Measurements from ENCODE around the gene SBSN. TPM values are rescaled to one million over a fixed set of nuclear protein-coding genes. Genes with fewer than 3 reads are reported as not detected.

SBSN gene
- polyA plus RNA-seq, 1 donor = not detected

DNA sequence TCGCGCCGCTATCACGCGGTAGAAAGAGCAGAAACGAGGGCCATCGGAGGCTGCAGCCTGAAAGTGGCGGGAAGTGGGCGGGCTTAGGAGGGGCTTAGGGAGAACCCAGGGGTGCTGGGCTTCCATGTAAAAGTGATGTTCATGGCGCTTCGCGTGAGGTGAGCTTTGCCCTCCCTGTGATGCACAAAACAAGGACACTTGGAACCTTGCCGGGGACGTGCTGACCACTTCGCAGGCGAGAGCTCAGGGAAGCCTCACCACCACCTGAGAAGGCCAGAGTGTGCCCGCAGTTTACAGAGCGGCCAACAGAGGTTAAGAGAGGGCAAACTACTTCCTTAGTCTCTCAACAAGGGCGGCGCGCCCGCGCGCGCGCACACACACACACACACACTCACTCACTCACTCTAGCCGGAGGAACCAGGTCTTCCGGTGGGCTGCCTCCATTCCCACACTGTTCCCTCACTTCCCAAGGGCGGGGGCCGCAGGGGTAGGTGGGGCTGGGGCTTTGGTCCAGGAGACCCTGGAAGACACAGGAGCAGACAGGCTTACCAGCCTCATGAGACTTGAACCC lies 5.8 kb upstream of the SBSN start:
- DNase-seq (ENCODE audit: low read depth) = no peak

DNA sequence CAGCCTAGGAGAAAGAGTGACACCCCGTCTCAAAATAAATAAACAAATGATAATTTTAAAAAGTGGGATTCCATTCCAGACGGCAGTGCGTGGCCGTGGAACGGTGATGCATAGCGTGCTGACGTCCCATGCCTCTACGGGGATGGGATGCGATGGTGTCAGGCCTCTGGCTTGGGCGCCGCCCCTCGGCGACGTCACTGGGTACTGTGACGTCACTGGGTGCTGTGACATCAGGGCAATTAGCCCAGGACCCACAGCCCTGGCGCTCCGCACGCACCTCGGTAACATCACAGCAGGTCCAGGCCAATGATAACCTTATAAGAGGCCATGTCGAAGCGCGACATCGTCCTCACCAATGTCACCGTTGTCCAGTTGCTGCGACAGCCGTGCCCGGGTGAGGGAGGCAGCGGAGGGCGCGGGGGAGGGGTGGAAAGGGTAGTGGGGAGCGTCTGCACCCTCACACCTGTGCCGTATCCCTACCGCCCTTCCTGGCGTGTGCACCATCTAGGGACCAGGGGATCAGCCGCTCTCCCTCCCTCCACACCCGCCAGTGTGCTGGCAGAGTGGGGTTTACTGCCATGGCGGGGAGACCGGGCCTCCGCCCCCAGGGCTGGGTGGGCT lies 5.2 kb upstream of the SBSN start, which contains the start of gene GAPDHS:
TSS of gene GAPDHS (plus strand) at position 256 of the 621 bp plus-strand sequence. CDS start at position 328, 72 bp downstream.
- no peak for DNase-seq (ENCODE audit: low read depth)

DNA sequence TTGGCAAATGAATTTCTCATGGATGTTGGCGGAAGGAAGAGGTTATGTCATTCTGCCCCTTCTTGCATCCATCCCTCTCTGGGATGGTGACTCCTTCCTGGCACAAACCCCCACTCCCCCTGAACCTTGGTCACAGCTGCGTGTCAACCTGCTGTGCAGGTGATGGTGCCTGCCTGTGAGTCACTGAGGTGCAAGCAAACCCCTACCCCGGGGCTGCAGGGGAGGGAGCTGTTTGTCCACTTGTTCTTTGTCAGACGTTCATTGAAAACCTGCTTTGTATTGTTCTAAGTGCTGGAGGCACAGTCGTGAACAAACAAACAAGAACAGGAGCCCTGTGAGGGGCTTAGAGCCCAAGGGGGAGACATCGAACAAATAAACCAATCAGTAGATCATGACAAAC lies 3.2 kb upstream of the SBSN start:
- no peak for DNase-seq (ENCODE audit: low read depth)

DNA sequence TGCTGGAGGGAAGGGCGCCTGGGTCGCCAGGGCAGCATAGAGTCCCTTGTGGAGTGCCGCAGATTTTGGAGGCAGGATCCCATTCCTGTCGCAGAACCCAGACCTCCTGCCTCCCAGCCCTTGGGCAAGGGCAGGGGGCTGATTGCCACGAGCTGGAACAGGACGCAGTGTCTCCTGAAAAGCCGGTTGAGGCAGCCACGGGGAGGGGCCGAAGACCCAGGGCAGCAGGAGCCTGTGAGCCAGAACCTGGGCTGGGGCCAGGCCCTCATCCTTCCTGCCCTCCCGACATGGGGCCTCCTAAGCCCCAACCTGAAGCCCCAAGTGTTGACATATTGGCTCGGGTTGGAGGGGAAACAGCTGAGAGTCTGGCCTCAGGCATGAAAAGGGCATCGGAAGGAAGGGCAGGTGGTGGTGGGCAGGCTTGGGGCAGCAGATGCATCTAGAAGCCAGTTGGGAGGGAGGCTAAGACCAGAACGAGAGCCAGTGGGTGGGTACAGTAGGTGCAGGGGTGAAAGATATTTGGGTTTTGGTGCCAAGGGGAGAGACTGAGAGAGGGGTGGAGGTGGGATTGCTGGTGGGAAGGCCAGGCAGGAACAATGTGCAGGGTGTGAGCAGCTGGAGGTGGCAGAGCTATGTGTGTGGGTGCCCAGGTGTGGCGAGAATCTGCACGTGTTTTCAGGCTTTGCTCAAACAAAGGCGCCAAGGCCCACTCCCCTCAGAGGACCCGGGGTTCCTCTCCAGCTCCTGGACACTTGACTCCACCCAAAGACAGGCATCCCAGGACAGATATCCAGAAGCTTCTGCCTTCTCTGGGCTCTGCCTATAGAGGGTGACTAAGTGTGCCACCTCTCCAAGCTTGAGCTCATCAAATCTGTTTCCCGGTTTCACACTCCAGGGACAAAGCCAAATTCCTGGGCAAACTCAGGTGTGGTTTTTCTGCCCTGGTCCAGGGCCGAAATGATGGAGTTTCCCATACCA lies 1.4 kb upstream of the SBSN start:
- DNase-seq (ENCODE audit: low read depth) = no peak

DNA sequence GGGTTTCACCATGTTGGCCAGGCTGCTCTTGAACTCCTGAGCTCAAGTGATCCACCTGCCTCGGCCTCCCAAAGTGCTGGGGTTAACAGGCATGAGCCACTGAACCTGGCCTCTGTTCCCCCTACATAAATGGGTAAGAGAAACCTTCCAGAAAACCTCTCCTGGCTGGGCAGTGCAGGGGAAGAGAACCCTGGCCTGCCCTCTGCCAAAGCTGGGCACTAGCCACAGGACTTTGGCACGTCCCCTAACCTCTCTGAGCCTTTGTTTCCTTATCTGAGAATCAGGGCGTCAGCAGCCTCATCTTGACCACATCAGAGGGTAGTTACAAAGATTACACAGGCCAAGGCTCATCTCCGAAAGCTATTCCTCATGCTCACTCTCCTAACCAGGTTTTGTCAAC lies 2.2 kb downstream of the SBSN start:
- no peak for DNase-seq (ENCODE audit: low read depth)

DNA sequence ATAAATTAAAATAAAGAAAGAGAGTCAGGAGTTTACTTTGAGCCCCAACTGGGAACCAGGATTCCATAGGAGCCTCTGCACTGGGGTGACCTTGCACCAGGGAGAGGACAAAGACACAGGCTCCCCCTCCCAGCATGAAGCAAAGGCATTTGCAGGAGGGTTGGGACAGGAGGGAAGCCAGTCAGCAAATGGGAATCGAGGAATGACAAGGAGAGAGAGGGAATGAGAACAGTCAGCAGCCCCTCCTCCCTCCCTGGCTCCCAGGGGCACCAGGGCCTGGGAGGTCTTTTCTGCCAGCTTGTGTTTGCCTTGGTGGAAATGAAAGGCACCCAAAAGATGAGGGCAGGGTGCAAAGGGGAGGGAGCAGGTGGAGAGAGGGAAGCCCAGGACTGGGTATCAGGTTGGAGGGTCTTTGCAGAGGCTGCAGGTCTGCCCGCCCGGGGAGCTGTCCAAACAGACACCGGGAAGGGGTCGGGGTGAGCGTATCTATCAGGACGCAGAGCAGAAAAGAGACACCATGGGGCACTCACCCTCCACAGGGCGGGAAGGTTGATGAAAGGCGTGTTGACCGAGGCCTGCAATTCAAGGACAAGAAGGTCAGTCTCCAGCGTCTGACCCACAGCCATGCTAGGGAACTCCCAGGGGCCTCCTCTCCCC lies 3.8 kb downstream of the SBSN start:
- DNase-seq (ENCODE audit: low read depth) = no peak

DNA sequence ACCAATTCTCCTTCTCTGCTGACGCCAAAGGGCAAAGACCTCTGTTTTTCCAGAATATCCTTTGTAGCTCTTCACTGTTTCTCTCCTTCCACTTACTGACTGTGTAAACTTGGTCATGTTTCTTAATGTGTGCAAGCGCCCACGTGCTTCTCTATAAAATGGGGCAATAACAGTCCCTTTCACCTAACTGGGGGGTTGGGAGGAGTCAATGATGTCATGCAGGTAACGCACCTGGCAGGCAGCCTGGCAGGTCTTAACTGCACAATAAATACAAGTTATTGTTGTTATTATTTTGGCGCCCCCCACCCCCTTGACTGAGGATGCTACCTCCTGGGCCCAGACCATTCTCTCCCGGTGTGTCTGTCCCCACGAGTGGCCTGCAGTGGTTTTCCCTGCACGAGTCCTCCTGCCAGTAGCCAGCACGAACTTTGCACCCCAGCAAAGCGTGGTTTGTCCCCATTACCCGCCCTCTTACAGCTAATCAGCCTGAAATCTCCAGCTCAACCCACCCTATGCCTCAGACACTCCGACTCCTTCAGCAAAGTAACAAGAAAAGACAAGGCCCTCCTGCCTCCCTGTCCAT lies 5.3 kb downstream of the SBSN start:
- DNase-seq (ENCODE audit: low read depth) = no peak

DNA sequence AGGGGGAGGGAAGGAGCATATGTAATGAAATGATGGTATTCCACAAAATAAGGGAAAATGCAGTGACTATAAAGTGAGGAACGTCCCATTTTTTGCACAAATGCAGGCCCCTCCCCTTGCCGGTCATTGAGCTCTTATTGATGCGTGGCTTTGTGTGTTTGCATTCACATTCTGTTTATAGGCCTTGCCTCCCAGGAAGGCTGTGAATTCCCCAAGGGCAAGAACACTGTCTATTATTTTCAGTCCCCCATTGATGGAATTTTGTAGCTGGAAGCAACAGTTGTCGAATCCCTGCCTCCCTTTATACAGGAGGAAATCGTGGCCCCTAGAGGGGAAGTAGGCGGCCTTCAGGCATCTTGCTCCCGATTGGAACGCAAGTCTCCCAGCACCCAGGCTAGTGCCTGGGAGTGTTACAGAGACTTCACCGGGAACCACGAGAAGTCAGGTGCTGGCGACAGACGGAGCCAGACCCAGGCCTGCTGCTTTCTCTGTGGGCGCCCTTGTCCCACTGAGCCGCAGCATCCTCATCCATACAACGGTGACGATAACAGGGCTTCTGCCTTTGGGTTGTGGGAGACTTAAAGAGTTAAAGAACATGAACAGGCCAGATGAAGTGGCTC lies 6.9 kb downstream of the SBSN start:
- DNase-seq (ENCODE audit: low read depth) = no peak

DNA sequence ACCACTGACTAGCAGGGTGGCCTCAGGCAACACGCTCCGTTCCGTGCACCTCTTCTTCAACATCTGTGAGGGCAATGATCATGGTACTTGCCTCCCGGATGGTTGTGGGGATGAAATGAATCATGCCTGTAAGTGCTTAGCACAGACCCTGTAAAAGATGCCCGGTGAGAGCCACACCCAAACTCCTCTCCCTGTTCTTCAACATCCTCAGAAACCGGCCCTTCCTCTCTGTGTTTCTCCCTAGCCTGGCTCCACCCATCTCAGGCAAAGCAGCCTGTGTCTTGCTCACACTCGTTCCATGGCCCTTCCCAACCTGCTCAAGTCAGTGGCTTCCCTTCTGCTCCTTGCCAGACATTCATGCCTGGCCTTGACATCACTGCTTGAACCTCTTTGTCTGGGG lies 8.8 kb downstream of the SBSN start:
- DNase-seq (ENCODE audit: low read depth) = no peak

DNA sequence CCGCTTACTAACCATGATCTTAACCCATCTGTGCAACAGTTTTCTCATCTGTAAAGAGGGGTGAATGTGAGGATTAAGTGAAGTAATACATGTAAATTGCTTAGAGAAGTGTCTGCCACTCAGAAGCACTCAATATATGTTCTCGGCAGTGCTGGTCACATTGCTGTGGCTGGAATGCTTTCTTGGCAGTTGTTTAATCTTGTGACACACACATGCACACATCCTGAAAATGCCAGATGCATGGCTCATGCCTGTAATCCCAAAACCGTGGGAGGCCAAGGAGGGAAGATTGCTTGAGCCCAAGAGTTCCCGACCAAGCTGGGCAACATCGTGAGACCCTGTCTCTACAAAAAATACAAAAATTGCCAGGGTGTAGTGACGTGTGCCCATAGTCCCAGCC lies 9.8 kb downstream of the SBSN start:
- no peak for DNase-seq (ENCODE audit: low read depth)

DNA sequence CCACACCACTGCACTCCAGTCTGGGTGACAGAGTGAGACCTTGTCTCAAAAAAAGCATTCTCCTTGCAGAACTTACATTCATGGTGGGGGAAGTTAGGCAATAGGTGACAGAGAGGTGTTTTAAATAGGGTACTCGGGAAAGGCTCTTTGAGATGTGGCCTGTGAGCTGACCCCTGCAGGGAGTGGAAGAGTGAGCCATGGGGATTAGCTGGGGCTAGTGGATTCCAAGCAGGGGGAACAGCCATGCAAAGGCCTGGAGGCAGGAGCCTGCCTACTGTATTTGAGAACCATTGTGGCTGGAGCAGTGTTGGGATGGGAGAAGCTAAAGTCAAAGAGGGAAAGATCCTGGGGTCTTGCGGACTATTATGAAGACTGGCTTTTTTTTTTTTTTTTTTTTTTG lies 10.8 kb downstream of the SBSN start:
- DNase-seq (ENCODE audit: low read depth) = no peak

DNA sequence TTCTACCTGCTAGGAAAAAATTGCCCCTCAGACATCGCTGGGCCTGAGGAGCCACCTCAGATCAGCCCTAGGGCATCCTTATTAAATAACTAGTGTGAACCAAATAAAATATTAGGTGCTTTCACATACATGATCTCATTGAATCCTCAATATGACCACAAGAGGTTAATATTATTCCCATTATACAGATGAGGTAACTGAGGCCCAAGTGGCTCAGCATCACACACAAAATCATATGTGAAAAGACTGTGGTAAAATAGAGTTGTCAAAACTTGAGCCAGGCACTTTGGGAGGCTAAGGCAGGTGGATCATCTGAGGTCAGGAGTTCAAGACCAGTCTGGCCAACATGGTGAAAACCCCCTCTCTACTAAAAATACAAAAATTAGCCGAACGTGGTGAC lies 11.8 kb downstream of the SBSN start:
- no peak for DNase-seq (ENCODE audit: low read depth)

DNA sequence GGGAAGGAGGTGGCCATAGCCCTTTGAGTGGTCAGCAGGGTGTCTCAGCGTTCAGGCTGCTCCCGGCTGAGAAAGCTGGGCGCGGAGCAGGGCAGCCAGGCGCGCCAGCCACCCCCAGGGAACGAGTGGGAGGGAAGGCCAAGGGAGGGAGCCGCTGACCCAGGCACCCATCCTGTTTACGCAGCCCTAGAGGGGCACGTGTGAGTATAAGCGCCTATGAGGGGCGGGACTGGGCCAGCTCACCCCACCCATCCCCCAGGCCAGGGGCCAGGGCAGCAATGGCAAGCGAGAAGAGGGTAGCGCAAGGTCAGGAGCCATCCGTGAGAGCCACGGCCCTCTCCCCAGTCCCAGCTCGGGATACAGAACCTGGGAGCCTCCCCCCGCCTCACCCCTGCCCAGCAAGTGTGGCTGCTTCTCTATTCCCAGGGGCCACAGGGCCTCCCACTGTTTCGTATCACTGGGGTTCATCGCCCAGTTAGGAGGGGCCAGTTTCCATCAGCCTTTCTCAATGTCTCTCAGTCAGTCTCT lies 13.8 kb downstream of the SBSN start:
- DNase-seq (ENCODE audit: low read depth) = no peak

DNA sequence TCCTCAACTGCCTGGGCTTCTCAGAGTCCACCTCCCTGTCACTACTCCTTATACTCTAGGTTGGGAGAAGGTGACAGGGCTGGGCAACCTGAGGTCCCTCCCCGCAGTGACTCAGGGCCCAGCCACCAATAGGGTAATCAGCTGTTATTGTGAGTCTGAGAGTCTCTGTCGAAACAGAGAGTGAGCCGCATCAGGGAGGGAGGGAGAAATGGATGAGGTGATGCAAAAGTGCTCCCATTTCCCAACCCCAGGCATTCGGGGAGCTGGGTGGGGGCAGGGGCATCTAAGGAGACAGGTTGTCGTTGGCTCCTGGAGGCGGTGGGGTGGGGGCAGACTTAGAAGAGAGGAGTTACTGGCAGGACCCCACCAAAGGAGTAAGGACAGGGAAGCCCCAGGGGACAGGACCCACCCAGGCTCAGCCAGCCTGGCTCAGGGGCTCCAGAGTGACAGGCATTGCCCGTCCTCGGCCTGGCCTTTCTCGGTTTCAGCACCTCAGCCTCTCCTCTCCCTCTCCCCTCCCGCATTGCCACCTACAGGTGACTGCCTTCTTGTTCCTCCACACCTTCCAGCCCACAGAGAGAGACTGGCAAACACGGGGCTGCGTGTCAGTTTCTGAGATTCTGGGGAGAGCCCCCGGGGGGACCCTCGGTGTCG lies 14.4 kb downstream of the SBSN start, which contains the start of gene DMKN:
TSS of gene DMKN (minus strand) at position 22 of the 654 bp plus-strand sequence. CDS start 174 bp downstream, outside the sequence.
- DNase-seq (ENCODE audit: low read depth) = no peak

DNA sequence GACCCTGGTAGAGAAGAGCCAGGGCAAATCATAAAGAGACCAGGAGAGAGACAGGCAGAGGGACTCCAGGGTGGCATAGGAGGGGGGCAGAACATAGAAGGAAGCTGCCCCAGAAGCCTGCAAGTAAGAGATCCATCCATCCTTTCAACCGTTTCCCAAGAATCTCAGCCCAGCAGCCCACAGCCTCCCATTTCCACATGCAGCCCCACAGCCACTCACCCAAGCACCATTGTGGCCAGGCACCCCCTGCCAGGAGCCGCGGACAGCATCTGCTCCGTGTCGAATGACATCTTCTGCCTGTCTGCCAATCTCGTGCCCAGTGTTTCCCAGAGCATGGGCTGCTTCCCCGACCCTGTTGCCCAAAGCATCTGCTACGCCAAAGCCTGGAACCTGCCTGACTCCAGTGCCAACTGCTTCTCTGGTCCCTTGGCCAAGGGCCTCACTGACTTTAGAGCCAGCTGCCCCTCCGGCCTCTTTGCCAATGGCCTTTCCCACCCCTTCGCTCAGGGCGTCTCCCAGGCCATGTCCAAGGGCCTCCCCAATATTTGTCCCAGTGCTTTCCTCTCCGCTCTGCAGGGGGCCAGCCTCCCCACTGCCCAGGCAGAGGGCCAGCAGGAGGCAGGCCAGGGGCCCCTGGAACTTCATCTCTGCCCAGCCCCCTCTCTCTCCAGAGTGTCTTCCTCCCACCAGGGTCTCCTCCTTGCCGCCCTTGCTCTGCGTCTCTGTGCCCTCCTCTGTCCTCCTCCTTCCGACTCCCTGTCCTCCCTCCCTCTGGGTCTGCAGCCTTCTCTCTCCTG lies 15.1 kb downstream of the SBSN start:
- no peak for DNase-seq (ENCODE audit: low read depth)

DNA sequence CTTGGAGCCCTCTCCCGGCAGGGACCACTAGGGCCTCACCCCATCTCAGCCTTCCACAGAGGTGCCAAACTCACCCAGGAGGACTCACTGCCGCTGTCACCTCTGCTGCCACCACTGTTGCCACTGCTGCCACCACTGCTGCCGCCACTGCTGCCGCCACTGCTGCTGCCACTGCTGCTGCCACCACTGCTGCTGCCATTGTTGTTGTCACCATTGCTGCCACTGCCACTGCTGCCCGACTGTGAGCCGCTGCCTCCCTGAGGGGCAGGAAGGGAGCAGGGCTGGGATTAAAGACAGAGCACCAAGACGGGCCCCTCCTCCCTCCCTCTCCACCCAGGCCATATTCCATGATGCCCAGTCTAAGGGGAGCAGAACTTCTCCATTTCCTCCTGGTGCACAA lies 16.8 kb downstream of the SBSN start:
- no peak for DNase-seq (ENCODE audit: low read depth)

DNA sequence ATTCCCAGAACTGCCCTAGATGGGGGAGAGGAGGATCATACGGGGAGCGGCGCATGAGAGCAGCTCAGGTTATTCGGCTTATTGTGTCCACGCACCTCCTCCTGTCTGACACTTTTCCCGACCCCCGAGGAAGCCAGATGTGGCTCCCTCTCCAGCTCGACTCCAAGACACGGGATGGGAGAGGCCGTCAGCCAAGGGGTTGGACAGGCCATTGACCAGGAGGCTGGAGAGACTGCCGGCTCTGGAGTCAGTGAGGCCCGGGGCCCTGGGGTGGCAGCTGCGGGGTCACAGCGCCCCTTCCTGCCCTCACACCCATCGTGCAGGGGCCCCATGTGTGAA lies 17.5 kb downstream of the SBSN start:
- no peak for DNase-seq (ENCODE audit: low read depth)

DNA sequence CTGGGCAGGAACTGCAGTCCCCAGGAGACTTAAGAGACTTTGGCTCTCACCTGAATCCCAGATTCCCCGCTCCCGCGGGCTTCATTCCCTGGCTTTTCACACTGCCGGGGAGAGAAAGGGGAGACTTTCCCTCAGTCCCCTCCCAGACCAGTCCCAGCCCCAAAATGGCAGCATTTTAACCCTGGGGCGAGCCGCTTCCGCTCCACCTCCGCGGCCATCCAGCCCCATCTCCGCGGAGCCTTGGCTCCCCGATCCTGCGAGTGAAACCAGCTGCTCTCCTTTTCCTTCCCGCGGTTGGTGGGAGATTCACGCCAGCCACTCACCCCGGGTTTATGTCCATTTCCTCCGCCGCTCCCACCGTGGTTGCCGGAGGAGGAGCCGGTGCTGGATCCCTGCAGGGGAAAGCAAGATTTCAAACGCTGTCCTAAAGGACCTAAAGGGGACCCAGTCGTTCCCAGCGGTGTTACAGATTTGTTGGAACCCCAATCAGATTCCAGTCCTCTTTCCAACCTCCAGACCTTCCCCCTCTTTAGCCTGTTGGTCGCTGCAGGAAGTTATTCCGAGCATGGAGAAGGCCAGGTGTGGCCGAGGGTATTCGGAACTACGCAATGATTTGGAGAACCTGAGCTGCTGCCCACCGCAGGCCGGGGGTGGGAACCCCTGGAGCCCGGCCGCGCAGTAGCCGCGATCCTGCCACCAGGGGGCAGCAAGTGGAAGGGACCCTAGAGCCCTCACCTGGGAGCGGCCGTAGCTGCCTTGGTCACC lies 18.1 kb downstream of the SBSN start:
- DNase-seq (ENCODE audit: low read depth) = no peak
